GM21825 (cell line): ENCODE measurements around the gene ZNF280B.
"Not testable (repeated sequence)": the region's sequence is repeated elsewhere in the genome, so short reads cannot be mapped to it uniquely, and the experiment has no call there.

Experiments used
- ATAC-seq: cut with Tn5 transposase; IDR thresholded peaks from one replicate; pipeline ENCODE4 v1.9.1; 2021; ENCODE audit warnings: mild to moderate bottlenecking, moderate library complexity; ENCODE audit not compliant: unreplicated experiment

The ZNF280B gene

GRCh38 chr22:22465094-22465602 is 43.4 kb downstream of the ZNF280B start:
- ATAC-seq: no peak

DNA sequence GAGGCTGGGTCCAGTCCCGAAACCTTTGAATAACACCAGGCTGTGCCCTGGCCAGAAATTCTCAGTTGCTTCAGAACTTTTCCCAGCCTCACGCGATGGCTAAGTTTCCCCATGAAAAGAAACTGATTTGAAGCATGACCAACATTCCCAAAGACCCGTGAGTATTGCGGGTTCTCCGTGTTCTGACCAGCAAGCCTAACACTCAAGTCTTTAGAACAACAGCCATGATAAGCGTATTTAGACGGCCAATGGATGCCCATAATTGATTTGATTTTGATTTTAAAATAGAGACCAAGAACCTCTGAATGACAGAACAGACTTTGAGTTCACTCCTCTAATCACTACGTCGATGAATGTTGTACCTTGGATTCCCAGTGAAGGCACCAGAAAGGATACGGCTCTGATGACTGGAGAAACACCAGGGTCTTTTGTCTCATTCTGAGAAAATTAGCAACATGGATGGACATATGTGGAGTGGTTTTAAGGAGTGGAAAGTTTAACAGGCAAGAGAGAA is 43.9 kb downstream of the ZNF280B start:
- ATAC-seq: no peak

DNA sequence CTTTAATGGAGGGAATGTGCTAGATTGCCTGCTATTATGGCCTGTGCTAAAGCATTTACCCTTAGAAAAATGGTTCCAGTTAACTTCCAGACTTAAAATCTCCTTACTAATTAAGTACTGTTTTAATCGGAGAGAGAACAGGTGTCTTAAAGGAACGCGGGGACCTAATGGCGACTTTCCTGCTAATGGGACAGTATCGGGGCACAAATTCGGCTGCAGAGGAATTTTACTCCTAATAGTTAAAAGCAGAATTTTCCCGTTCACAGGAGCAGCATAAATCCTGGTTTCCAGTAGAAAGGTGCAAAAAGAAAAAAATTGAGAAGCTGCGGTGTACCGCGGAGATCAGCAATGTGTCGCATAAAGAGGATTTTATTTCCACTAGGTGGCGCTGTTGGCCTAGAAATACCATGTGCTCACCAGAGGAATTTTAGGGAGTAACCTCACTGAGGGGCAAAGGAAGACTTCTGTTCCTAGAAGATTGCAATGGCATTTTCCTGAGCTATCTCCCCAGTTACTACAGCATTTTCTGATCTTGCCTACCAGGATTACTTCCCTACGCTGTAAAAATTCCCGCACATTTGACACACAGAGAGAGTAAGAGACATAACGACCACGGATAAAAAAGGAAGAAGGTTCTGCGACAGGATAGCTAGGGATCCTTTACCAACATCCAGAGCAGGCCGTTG is 44.5 kb downstream of the ZNF280B start:
- no peak for ATAC-seq

GRCh38 chr22:22462813-22463567 is 45.6 kb downstream of the ZNF280B start:
- ATAC-seq: no peak

GRCh38 chr22:22461583-22461982 is 47.0 kb downstream of the ZNF280B start:
- ATAC-seq: no peak

DNA sequence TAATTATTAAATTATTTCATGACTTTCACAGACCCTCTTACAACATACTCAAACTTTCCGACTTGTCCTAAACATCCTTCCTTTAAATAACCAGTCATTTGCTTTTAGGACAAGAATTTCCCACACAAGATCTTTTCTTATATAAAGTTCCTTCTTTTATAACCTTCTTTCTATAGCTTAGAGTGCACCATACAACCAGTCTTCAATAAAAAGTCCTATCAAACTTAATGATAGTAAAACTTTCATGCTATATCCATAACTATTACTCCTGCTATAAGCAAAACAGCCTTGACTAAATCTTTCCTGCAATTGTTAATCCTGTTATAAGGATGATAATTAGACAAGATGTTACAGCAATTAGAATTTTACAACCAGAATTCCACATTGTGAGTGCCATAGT is 47.4 kb downstream of the ZNF280B start:
- ATAC-seq: no peak

DNA sequence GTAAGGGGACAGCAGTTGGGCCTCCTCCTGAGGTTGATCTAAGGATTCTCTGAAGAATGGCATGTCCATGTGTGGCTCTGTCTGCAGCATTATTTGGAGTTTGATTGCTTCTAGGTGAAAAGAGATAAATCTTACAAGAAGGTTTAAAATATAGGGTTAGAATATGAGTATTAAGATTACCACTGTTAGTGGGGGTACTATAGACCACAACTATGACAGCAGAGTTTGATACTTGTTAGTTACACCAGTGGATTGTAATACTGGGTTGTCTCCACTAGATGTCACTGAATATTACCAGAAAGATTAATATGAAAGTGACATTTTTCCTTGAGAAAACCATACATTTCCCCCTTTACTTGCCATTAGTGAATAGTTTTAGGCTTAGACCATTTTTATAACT is 47.9 kb downstream of the ZNF280B start:
- no peak for ATAC-seq

GRCh38 chr22:22460060-22460459 is 48.5 kb downstream of the ZNF280B start:
- no peak for ATAC-seq

GRCh38 chr22:22458896-22459588 is 49.5 kb downstream of the ZNF280B start:
- no peak for ATAC-seq

DNA sequence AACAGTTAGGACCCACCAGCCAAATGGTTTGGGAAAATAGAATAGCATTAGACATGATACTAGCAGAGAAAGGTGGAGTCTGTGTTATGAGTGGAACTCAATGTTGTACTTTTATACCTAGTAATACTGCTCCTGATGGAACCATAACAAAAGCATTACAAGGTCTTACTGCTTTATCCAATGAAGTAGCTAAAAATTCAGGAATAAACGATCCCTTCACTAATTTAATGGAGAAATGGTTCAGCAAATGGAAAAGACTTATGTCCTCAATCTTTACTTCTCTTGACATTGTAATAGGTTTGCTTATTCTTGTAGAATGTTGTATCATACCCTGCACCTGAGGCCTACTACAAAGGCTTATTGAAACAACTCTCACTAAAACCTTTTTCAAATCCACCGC is 50.2 kb downstream of the ZNF280B start:
- ATAC-seq: no peak

- no peak for ATAC-seq
These were observed 53.5 kb downstream of the ZNF280B start for GRCh38 chr22:22454997-22455396.

DNA sequence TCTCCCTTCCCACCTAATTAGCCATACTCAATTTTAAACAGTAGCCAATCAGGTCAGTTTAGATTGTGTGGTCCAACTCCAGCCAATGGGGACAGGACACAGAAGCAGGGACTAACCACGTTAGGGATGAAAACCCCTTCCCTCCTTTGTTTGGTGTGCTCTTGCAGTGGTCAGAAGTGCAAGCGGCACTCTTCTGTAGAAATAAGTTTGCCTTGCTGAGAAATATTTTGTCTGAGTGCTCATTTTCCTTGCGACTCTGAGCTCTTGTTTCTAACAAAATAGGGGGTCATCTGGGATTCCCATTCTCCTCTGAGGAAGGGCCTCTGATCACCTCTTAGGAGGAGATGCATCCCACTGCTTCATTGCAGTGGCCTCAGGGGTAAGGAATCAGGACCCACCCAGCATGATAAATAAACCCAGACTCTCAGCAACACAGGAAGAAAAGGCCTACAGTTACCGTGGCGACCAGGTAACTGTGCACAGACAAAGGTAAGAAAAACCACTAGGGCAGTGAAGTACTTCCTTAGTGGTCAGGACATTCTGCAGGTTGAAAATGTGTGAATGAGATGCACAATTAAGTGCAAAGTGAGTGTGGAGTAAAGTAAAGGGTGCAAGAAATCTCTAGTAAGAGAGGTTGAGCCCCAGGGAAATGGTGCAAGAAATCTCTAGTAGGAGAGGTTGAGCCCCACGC is 55.4 kb downstream of the ZNF280B start:
- ATAC-seq: no peak

DNA sequence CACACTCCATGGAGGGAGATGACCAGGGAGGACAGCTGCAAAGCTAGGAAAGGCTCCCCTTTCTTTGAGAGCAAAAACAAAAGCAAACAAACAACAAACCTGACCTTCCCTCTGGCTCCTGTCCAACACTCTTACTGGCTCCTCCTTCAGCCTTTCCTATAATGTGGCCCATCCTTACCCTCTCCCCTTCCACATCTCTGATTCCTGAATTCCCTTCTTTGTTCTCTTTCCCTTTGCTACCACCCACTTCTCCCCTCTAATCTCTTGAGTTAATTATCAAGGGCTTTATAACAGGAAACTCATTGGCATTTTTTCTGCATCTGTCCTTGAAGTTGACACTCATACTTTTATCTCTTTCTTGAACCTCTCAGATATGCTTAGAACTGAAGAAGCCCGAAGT is 56.3 kb downstream of the ZNF280B start:
- ATAC-seq: no peak

DNA sequence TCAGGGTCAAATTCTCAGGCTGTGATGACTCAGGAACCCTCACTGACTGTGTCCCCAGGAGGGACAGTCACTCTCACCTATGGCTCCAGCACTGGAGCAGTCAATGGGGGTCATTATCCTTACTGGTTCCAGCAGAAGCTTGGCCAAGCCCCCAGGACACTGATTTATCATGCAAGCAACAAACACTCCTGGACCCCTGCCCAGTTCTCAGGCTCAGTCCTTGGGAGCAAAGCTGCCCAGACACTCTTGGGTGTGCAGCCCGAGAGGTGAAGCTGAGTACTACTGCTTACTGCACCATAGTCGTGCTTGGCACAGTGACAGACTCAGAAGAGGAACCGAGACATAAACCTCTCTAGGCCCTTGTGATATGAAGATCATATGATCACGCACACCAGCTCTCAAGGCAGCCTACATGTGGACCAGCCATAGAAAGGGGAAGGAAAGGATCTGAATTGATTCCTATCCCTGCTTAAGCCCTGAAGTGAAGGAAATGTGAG is 58.2 kb downstream of the ZNF280B start:
- peak; percentile 87 for ATAC-seq

GRCh38 chr22:22449819-22450218 is 58.7 kb downstream of the ZNF280B start:
- ATAC-seq: no peak

DNA sequence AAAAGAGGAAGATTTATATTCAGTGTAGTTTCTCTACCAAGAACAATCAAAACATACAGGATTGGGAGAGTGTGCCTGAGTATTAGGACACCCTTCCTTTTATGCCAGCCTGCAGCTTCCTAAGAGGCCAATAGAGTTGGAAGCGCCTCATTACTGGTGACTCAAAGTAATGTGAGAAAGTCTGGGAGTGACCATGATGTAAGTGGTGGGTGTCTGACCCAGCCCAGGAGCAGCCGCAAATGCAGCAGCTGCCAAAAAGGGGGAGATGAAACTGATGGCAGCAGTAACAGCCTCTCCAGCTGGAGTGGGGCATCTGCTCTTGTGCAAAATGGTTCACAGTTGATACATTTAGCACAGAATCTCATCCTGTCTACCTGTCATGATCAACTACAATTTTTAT is 62.0 kb downstream of the ZNF280B start:
- no peak for ATAC-seq

- ATAC-seq: not testable (repeated sequence)
These were observed 64.4 kb downstream of the ZNF280B start for GRCh38 chr22:22444007-22444589.

- no peak for ATAC-seq
These were observed 65.4 kb downstream of the ZNF280B start for GRCh38 chr22:22442928-22443709.

- not testable (repeated sequence) for ATAC-seq
These were observed 66.9 kb downstream of the ZNF280B start for GRCh38 chr22:22441626-22442025.

DNA sequence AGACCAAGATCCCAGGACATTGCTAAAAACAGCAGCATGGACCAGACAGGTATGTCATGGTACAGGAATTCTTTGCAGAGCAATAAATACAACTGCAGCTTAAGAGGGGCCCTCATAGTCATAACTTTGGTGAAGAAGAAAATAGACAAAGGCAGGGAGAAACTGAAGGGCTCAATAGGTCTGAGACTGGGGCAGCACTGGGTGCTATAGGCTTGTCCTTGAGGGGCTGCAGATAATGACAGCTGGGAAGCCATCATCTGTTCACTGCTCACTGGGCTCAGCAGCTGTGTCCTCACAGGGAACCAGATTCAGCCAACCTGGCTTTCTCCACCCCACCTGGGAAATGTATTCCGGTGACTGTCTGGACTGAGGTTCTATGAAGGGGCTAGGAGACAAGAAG is 68.4 kb downstream of the ZNF280B start:
- ATAC-seq: no peak
